ES-I3 (cell line): ENCODE data around the gene TNIP3.
"Not testable (repeated sequence)": the region's sequence is repeated elsewhere in the genome, so short reads cannot be mapped to it uniquely, and the experiment has no call there.

ENCODE experiments used
- H3K36me3 ChIP-seq: 2 replicates; pipeline ENCODE4 v1.6.1; 2013; ENCODE audit warnings: mild to moderate bottlenecking, low read length, control low read depth, moderate library complexity; ENCODE audit not compliant: insufficient read depth
- H3K4me1 ChIP-seq: 2 replicates; pipeline ENCODE4 v1.6.1; 2013; ENCODE audit warnings: mild to moderate bottlenecking, control low read depth, low read length; ENCODE audit not compliant: insufficient read depth
- H3K9ac ChIP-seq: 2 replicates; pipeline ENCODE4 v1.6.1; 2013; ENCODE audit warnings: low read depth, mild to moderate bottlenecking, low read length, moderate library complexity
- H3K9me3 ChIP-seq: 2 replicates; pipeline ENCODE4 v1.6.1; 2013; ENCODE audit warnings: mild to moderate bottlenecking, low read length, moderate library complexity; ENCODE audit not compliant: control insufficient read depth, insufficient read depth

TNIP3 gene

GRCh38 chr4:121164291-121164690 is at the start of gene TNIP3:
Gene TNIP3 (minus strand): TSS chr4:121164321. CDS start chr4:121164125, 196 bp downstream.
- Histone ChIP-seq H3K9ac (no peak within 1 kb of the TSS), H3K9me3 (no peaks in the 10 kb centered on the region), H3K36me3 (no peaks in the 10 kb centered on the region)

GRCh38 chr4:121212806-121213205 is 48.7 kb upstream of the TNIP3 start:
- Histone ChIP-seq H3K9me3 (no peaks in the 10 kb centered on the region), H3K36me3 (no peaks in the 10 kb centered on the region), H3K9ac (no peak overlapping the region), H3K4me1 (0 out of 2 replicates have a peak, but pooled peaks cover 4% of the 10 kb centered on the region)

More at GRCh38 chr4:121164291-121164690, at the start of gene TNIP3:
- no peaks in the 10 kb centered on the region; the same call in 1 of the 2 replicates for H3K4me1 ChIP-seq

- H3K9me3 ChIP-seq, result no peaks in the 10 kb centered on the region
- 0 out of 2 replicates have a peak, but pooled peaks cover under 1% of the 10 kb centered on the region for H3K4me1 ChIP-seq
- no peaks in the 10 kb centered on the region for H3K36me3 ChIP-seq
- no peak overlapping the region for H3K9ac ChIP-seq
Measured at GRCh38 chr4:121209171-121209570, 45.0 kb upstream of the TNIP3 start.

GRCh38 chr4:121208244-121209007 is 44.3 kb upstream of the TNIP3 start:
- no peaks in the 10 kb centered on the region for H3K36me3 ChIP-seq
- H3K9ac ChIP-seq, result no peak overlapping the region
- no peaks in the 10 kb centered on the region for H3K9me3 ChIP-seq
- no peaks in the 10 kb centered on the region for H3K4me1 ChIP-seq

GRCh38 chr4:121205777-121206176 is 41.7 kb upstream of the TNIP3 start:
- H3K36me3 ChIP-seq, H3K4me1 ChIP-seq, H3K9ac ChIP-seq, H3K9me3 ChIP-seq: not testable (repeated sequence)

- no peaks in the 10 kb centered on the region for H3K9me3 ChIP-seq
- no peaks in the 10 kb centered on the region for H3K36me3 ChIP-seq
Measured at GRCh38 chr4:121200795-121201472, 36.8 kb upstream of the TNIP3 start.

GRCh38 chr4:121199742-121200561 is 35.8 kb upstream of the TNIP3 start:
- no peaks in the 10 kb centered on the region for H3K4me1 ChIP-seq
- no peaks in the 10 kb centered on the region for H3K9me3 ChIP-seq
- no peaks in the 10 kb centered on the region for H3K36me3 ChIP-seq

More at GRCh38 chr4:121200795-121201472, 36.8 kb upstream of the TNIP3 start:
- Histone ChIP-seq H3K4me1 (no peaks in the 10 kb centered on the region), H3K9ac (no peak overlapping the region)

GRCh38 chr4:121198251-121198650 is 34.1 kb upstream of the TNIP3 start:
- Histone ChIP-seq H3K4me1 (no peaks in the 10 kb centered on the region), H3K9ac (no peak overlapping the region), H3K9me3 (no peaks in the 10 kb centered on the region), H3K36me3 (no peaks in the 10 kb centered on the region)

More at GRCh38 chr4:121199742-121200561, 35.8 kb upstream of the TNIP3 start:
- no peak overlapping the region for H3K9ac ChIP-seq

- Histone ChIP-seq H3K9me3 (no peaks in the 10 kb centered on the region), H3K9ac (no peak overlapping the region), H3K4me1 (no peaks in the 10 kb centered on the region), H3K36me3 (no peaks in the 10 kb centered on the region)
Measured at GRCh38 chr4:121195649-121196048, 31.5 kb upstream of the TNIP3 start.

- no peaks in the 10 kb centered on the region for H3K9me3 ChIP-seq
- H3K4me1 ChIP-seq, result 0 out of 2 replicates have a peak, but pooled peaks cover 7% of the 10 kb centered on the region
Measured at GRCh38 chr4:121192480-121192879, 28.4 kb upstream of the TNIP3 start.

GRCh38 chr4:121192013-121192412 is 27.9 kb upstream of the TNIP3 start:
- Histone ChIP-seq H3K36me3 (no peaks in the 10 kb centered on the region), H3K9ac (no peak overlapping the region), H3K4me1 (0 out of 2 replicates have a peak, but pooled peaks cover 7% of the 10 kb centered on the region), H3K9me3 (no peaks in the 10 kb centered on the region)

More at GRCh38 chr4:121192480-121192879, 28.4 kb upstream of the TNIP3 start:
- no peaks in the 10 kb centered on the region for H3K36me3 ChIP-seq
- no peak overlapping the region for H3K9ac ChIP-seq

- Histone ChIP-seq H3K9me3 (no peaks in the 10 kb centered on the region), H3K4me1 (0 out of 2 replicates have a peak, but pooled peaks cover 7% of the 10 kb centered on the region), H3K9ac (no peak overlapping the region), H3K36me3 (no peaks in the 10 kb centered on the region)
Measured at GRCh38 chr4:121191361-121191760, 27.2 kb upstream of the TNIP3 start.

- Histone ChIP-seq H3K9me3 (no peaks in the 10 kb centered on the region), H3K36me3 (no peaks in the 10 kb centered on the region), H3K9ac (no peak overlapping the region), H3K4me1 (0 out of 2 replicates have a peak, but pooled peaks cover 7% of the 10 kb centered on the region)
Measured at GRCh38 chr4:121190389-121190788, 26.3 kb upstream of the TNIP3 start.
